Hepatic stellate cell (primary cell): ENCODE data around the gene CCDC40.
A peak's percentile ranks its signal among the peaks of the same experiment; 100 is the strongest.
"Not testable (repeated sequence)": the region's sequence is repeated elsewhere in the genome, so short reads cannot be mapped to it uniquely, and the experiment has no call there.

Experiments used
- DNase-seq: peaks from one replicate; pipeline ENCODE4 v3.0.0; 2011; ENCODE audit warnings: low spot score

Gene CCDC40

GRCh38 chr17:80083136-80083661, 46.8 kb downstream of the CCDC40 start:
- no peak for DNase-seq

GRCh38 chr17:80084773-80085172, 48.3 kb downstream of the CCDC40 start:
- DNase-seq: no peak

- DNase-seq: no peak
These were observed 49.6 kb downstream of the CCDC40 start for GRCh38 chr17:80086081-80086480.

GRCh38 chr17:80086616-80087015, 50.2 kb downstream of the CCDC40 start:
- no peak for DNase-seq

GRCh38 chr17:80087346-80088265, 51.2 kb downstream of the CCDC40 start:
- DNase-seq: no peak

- DNase-seq: no peak
These were observed 53.3 kb downstream of the CCDC40 start for GRCh38 chr17:80089762-80090161.

- DNase-seq: not testable (repeated sequence)
These were observed 53.7 kb downstream of the CCDC40 start for GRCh38 chr17:80090164-80090563.

GRCh38 chr17:80091376-80091775, 54.9 kb downstream of the CCDC40 start:
- DNase-seq: no peak

GRCh38 chr17:80092959-80093358, 56.5 kb downstream of the CCDC40 start:
- no peak for DNase-seq

GRCh38 chr17:80095038-80095843, 58.8 kb downstream of the CCDC40 start:
- DNase-seq: no peak

GRCh38 chr17:80095844-80096475, 59.5 kb downstream of the CCDC40 start:
- no peak for DNase-seq

GRCh38 chr17:80096561-80097021, 60.1 kb downstream of the CCDC40 start:
- DNase-seq: no peak

- DNase-seq: no peak
These were observed 60.7 kb downstream of the CCDC40 start for GRCh38 chr17:80097127-80097621.

GRCh38 chr17:80097844-80098691, 61.6 kb downstream of the CCDC40 start:
- no peak for DNase-seq

GRCh38 chr17:80099291-80100034, 63.0 kb downstream of the CCDC40 start:
- no peak for DNase-seq

GRCh38 chr17:80100035-80100323, 63.5 kb downstream of the CCDC40 start:
- DNase-seq: no peak

GRCh38 chr17:80101011-80101945, 64.8 kb downstream of the CCDC40 start, which contains the start of gene GAA:
TSS of gene GAA (plus strand) at chr17:80101581. CDS start at chr17:80104587, 3,006 bp downstream.
- peak; percentile 97 for DNase-seq

- DNase-seq: peak; percentile 51
These were observed 65.7 kb downstream of the CCDC40 start for GRCh38 chr17:80101946-80102663.
